HG03097 (cell line): ENCODE data around the gene IST1.
A peak's percentile ranks its signal among the peaks of the same experiment; 100 is the strongest.
"Not testable (repeated sequence)": the region's sequence is repeated elsewhere in the genome, so short reads cannot be mapped to it uniquely, and the experiment has no call there.

ENCODE experiments used
- ATAC-seq: cut with Tn5 transposase; IDR thresholded peaks from one replicate; pipeline ENCODE4 v1.9.1; 2021; ENCODE audit not compliant: unreplicated experiment, low FRiP score

Gene IST1

DNA sequence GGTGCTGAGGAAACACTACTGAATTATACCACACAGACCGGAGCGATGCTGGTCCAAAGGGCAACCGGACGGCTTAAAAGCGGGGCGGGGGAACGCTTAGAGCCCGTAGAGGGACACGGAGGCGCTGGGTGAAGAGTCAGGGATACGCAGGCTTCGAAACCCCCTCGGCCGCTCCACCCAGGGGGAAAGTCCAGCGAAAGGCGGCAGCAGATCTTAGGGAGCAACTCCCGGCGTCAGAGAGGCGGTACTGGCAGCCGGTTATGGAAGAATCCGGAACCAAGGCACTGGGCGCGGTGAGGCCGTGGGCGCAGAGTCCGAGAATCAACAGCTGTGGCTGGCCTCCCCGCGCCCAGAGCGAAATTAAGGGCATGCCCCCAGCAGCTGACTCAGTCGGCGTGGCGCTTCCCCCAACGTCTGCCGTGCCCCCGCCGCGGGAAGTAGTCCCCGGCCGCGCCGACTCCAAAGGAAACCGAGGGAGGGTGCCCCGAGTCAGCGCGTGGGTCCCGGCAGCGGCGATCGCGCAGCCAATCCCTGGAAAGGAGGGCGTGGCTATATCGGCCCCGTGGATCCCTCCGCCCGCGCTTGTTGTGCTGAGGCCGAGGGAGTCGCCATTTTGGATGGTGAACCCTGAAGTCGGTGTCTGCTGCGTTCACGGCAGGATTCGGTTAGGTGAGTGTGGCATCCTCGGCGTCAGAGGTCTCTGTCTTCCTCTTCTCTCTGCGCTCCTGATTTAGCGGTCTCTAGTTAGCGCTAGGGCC, at the start of gene IST1:
IST1 (plus strand) TSS at position 611 of the 758 bp plus-strand sequence. CDS start 20,110 bp downstream, outside the sequence.
- ATAC-seq, result peak; percentile 86

DNA sequence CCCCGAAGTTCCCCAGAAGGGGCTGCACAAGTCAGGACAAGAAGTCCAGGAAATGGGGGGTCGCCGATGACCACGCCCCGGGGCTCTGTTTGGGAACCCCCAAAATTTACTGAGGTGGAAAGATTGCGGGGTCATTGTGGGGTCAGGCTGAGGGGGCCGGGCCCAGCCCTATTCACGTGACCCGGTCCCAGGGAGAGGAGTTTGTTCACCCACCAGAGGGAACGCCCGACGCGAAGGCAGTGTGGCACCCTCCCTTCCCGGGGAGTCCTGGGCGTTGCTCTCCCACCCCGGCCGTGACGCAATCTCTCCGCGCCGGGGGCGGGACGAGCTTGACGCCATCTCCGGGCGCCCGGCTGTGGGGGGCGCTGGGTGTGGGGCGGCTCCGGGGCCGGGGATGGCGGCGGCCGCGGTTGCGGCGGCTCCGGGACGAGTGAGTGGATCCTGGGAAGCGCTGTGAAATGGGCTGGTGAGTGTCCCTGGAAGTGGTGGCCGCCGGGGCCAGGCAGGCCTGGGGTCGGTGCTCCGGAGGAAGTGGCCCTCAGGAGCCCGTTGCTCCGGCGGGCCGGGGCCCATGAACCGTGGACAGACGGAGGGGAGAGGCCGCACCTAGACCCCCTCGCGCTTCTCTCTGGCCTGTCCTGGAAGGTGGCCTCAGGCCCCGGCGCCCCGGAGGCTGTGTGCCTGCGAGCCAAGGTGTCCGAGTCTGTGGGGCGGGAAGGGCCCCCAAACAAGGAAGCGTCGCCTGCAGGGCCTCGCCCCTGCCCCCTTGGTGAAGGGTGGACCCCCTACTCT, 49.5 kb upstream of the IST1 start, which contains the start of gene ATXN1L:
ATXN1L (plus strand) TSS at position 338 of the 792 bp plus-strand sequence. CDS start 3,765 bp downstream, outside the sequence.
- ATAC-seq, result peak; percentile 69

DNA sequence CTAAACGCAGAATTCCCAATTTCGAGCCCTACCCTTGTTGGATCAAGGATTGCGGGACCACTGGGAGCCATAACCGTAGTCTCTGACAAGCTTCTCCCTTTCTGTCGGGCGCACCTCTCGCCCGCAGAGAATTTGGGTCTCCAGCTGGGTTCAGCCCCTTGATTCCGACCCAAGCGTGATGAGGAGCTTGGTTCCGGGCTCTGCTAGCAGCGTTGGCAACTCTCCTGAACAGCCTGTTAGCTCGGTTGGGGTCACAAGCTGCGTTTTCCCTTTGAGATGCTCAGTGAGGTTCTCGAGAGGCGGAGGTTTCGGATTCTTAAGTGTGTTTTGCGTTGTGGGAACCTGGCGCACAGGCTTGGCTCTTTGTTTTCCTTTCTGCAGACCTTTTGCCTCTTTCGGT, 48.9 kb upstream of the IST1 start:
- no peak for ATAC-seq

DNA sequence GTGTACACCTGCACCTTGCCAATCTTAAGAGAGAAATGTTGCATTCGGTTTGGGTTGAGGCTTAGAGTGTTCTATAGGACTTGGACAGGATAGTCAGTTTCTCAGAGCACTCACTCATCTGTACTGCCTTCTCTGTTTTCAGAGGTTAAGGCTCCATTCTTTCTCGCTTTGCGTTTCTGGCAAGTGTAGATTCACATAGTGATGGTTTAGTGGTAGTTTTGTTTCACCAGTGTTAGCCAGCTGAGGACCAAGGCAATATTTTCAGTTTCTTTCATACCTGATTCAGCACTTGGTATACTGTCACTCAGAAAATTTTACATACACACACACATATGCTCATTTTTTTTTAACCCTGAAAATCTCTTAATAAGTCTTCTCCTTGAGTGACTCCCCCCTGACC, 48.2 kb upstream of the IST1 start:
- ATAC-seq, result no peak

DNA sequence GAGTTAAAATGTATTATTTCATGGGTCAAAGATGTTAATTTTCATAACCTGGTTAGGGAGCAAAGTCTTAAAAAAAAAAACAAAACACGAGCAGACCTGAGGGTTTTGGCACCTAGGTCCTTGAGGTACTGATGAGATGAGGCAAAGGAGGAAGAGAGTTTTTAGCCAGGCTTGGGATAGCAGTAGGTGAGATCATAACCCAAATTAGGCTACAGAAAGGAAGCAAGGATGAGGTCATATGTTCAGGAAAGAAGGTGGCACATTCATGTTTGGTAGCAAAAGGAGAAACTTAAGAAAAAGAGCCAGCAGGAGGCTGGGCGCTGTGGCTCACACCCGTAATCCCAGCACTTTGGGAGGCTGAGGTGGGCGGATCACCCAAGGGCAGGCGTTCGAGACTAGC, 46.7 kb upstream of the IST1 start:
- no peak for ATAC-seq

DNA sequence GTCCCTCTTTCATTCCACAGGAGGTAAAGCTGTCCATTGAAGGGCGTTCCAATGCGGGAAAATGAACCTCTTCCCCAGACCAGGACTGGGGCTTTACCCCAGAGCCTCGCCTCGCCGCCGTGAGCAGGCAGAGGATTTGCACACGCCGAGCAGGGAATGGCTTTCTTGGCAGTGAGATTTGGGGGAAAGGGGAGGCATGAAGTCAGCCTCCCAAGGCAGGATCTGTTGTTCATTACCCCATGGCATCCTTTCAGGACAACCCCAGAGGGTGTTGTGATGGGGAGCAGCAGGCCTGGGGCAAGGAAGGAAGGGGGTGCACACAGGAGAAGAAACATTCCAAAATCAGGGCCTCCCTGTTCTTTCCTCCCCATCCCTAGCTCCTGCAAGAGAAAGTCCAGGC, 43.6 kb upstream of the IST1 start:
- ATAC-seq, result no peak

- no peak for ATAC-seq
Measured at GRCh38 chr16:71852158-71852557, 43.2 kb upstream of the IST1 start.

- no peak for ATAC-seq
Measured at GRCh38 chr16:71852561-71852960, 42.8 kb upstream of the IST1 start.

DNA sequence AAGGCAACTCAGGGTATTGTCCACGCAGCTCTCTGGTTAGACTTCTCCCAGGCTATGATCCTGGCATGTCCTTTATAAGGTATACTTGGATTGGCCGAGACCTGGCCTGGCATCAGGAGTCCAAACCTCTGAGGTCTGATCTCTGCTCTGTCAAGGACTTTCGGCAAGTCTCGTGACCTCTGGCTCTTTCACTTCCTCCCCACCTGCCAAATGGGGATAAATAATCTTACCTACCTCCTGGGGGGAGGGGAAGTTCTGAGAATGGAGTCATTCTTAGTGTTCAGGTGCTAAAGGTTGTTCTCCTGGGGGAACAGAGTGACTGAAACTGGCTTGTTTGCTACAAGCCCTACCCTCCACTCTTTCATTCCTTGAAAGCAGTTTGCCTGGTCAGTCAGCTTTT, 41.9 kb upstream of the IST1 start:
- no peak for ATAC-seq

- no peak for ATAC-seq
Measured at GRCh38 chr16:71854369-71854948, 40.9 kb upstream of the IST1 start.

DNA sequence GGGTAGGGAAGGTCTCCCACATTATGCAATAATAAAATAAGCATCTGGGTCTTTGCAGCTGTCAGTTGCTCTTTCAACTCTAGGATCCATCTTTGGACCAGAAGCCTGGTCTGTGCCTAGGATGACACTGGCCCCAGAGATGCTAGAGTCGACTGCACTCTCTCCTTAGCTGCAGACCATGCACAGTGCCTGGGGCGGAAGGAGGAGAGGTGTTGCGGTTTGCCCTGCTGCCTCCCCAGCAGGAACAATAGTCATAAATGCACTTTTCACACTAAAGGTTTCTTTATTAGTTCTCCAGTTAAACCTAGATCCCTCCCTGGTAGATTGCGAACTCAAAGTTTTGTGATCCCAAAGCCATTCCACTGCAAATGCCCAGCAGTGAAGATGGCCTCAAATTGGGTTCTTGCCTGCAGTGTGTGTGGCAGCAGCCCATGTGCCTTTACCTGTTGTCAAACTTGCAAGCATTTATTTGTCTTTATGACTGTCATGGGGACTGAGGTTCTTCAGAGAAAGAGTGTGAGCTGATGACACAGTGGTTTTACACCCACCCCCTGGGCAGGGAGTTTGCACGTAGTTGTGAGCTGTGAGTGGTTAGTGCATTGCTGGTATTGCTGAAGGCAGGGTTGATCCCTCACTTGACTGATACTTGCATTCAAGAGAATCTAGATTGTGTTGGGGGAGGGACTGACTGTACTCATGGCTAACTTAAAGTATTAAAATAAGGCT, 39.2 kb upstream of the IST1 start:
- ATAC-seq, result no peak

DNA sequence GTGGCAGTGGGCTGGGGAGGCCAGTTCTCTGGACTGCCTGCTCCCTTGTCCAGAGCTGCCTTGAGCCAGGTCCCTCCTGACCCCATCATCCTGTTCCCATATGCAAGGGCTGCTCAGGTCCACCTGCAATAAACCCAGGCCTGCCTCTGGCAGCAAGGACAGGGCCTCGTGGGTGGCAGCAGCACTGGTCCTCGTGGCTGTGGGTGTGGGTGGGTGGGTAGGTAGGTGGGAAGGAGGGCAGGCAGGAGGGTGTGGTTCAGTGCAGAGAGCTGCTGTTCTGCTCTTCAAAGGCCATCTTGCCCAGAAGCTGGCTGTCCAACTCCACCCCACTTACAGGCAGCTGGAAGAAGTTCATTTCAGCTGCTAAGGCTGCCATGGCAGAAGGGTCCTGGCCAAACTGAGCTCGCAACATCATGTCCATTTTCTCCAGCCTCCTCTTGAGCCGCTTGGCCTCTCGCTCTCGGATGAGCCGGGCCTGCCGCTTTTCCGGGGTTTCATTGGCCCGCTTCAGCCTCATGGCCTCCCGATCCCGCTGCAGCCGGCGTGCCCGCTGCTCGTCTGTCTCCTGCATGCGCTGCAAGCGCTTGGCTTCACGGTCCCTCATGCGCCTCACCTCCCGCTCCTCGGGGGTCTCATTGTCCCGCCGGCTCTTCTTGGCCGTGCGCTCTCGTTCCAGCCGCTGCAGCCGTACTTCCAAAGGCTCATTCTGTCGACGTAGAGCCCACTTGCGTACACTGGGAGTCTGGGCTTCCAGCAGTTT, 35.4 kb upstream of the IST1 start:
- ATAC-seq, result no peak

DNA sequence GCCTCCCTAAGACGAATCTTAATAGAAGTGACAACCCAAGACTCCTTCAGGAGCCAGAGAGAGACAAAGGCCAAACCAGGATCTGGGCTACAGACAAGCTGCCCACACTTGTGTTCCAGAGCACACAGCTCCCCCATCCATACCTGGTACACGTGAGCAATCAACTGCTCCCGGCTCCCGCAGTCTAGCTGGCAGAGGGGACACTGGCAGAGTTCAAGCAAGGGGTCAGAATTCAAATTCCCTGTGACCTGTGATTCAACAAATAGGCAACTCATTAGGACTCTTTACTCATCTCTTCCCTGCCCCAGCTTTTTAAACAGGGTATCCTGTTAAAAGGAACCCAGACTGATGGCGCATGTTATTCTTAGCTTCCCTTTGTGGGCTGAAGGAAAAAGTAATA, 31.3 kb upstream of the IST1 start:
- no peak for ATAC-seq

- ATAC-seq, result no peak
Measured at GRCh38 chr16:71865173-71865863, 30.0 kb upstream of the IST1 start.

DNA sequence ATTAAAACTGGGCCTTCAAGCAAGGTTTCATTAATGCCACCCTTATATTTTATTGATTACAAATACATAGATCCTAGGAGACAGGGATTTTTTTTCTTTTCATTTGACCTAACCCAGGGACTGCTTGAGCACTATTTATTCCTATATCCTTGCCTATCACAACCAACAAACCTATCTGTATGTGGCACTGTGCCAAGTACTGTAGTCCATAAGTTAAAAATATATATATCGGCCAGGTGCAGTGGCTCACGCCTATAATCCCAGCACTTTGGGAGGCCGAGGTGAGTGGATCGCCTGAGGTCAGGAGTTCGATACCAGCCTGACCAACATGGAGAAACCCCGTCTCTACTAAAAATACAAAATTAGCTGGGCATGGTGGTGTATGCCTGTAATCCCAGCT, 28.2 kb upstream of the IST1 start:
- ATAC-seq, result not testable (repeated sequence)

DNA sequence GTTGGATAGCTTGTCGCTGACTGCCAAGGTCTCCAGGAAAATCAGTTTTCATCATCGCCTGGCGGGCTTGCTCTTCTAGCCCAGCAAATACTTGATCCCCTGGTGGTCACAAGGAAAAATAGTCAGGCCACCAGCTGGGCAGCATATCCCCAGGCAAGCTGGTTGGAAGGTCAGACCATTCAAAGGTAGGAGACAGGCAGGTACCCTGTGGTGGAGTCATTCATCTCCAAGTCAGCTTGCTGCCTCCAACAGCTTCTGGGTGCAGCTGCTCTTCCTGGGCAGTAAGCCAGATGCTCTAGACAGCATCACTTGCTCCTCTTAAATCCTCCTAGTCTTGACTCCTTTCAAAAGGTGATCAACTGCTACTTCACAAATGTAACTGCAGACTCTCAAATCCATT, 27.4 kb upstream of the IST1 start:
- no peak for ATAC-seq

DNA sequence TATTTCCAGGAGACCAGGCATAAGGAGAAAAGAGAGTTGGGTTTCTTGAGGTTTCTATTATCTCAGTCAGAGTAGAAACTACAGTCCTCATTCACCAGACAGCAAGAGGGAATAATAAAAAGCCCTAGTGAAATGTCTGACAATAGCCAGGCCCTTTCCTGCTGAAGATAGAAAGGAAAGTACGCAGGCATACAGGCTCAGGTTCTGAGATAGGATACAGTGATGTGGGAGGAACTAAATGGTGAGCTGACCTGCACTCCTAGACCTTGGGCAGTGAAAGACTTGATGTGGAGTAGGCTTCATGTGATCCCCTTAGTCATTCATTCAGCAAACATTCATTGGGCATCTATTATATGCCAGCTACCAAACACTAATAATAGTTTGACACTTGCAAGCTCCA, 26.2 kb upstream of the IST1 start:
- ATAC-seq, result no peak

DNA sequence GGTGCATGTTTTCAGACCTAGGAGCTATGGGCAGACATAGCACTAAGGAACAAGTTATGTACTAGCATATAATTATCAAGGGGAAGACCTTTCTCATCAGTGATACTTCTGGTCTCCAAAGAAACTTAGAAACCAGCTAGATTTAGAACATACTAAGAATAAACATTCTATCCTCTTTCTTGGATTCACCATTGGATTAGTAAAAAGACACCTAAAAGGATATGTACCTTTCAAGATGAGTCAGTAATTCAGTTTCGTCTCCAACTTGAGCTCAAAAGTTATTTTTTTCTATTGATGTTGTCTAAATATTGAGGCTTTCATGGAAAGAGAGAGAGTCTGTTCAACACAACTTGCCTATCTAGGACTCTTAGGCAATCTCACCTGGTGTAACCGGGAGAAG, 24.5 kb upstream of the IST1 start:
- no peak for ATAC-seq

DNA sequence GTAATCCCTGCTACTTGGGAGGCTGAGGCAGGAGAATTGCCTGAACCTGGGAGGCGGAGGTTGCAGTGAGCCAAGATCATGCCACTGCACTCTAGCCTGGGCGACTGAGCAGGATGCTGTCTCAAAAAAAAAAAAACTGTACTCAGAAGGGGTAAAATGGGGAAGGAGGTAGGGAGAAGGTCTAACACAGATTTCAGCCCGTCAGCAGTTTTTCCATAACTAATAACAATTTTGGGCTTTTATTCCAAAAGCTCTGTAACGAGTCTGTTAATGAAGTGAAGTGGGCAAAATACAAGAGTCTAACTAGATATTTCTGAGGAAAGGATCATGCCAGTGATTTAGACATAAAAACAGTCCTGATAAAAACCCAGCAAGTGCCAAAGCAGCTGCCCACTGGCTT, 22.1 kb upstream of the IST1 start:
- ATAC-seq, result no peak

- ATAC-seq, result no peak
Measured at GRCh38 chr16:71878911-71879310, 16.4 kb upstream of the IST1 start.
